GM21737 (cell line): ENCODE results near the gene SPDYE3.
"Not testable (repeated sequence)": the region's sequence is repeated elsewhere in the genome, so short reads cannot be mapped to it uniquely, and the experiment has no call there.

Experiments used
- ATAC-seq: cut with Tn5 transposase; IDR thresholded peaks from one replicate; pipeline ENCODE4 v1.9.1; 2021; ENCODE audit warnings: mild to moderate bottlenecking, moderate library complexity; ENCODE audit not compliant: unreplicated experiment

The SPDYE3 gene

GRCh38 chr7:100348805-100349204 lies 41.3 kb downstream of the SPDYE3 start:
- ATAC-seq, result no peak

GRCh38 chr7:100349757-100350156 lies 42.3 kb downstream of the SPDYE3 start:
- ATAC-seq, result no peak

GRCh38 chr7:100351657-100352058 lies 44.2 kb downstream of the SPDYE3 start:
- ATAC-seq, result no peak

- ATAC-seq, result not testable (repeated sequence)
These were observed 44.8 kb downstream of the SPDYE3 start for GRCh38 chr7:100352230-100352781.

GRCh38 chr7:100352984-100353684 lies 45.6 kb downstream of the SPDYE3 start:
- no peak for ATAC-seq

- ATAC-seq, result no peak
These were observed 46.3 kb downstream of the SPDYE3 start for GRCh38 chr7:100353685-100354330.

- no peak for ATAC-seq
These were observed 49.0 kb downstream of the SPDYE3 start for GRCh38 chr7:100356416-100357068.

- no peak for ATAC-seq
These were observed 49.6 kb downstream of the SPDYE3 start for GRCh38 chr7:100357131-100357561.

GRCh38 chr7:100358027-100358856 lies 50.7 kb downstream of the SPDYE3 start, which contains the start of gene PILRB:
Gene PILRB, plus strand, starts transcription at chr7:100358117. Its CDS starts 186 bp downstream, at chr7:100358303.
- ATAC-seq, result peak; percentile 50

- ATAC-seq, result no peak
These were observed 51.3 kb downstream of the SPDYE3 start for GRCh38 chr7:100358857-100359212.

- ATAC-seq, result no peak
These were observed 52.8 kb downstream of the SPDYE3 start for GRCh38 chr7:100360135-100360854.

- ATAC-seq, result no peak
These were observed 55.6 kb downstream of the SPDYE3 start for GRCh38 chr7:100363098-100363497.

- ATAC-seq, result not testable (repeated sequence)
These were observed 56.3 kb downstream of the SPDYE3 start for GRCh38 chr7:100363797-100364196.

- ATAC-seq, result no peak
These were observed 57.0 kb downstream of the SPDYE3 start for GRCh38 chr7:100364480-100364879.

GRCh38 chr7:100365998-100366367 lies 58.5 kb downstream of the SPDYE3 start:
- not testable (repeated sequence) for ATAC-seq

GRCh38 chr7:100366411-100367250 lies 59.1 kb downstream of the SPDYE3 start:
- no peak for ATAC-seq

GRCh38 chr7:100367251-100367620 lies 59.7 kb downstream of the SPDYE3 start:
- ATAC-seq, result no peak

GRCh38 chr7:100367676-100368613 lies 60.4 kb downstream of the SPDYE3 start:
- ATAC-seq, result no peak
